HepG2 (cell line): ENCODE results near the gene TCF25. TPM values are rescaled to one million over a fixed set of nuclear protein-coding genes. Genes with fewer than 3 reads are reported as not detected.
A peak's percentile ranks its signal among the peaks of the same experiment; 100 is the strongest.

ENCODE experiments used
- AGO1 ChIP-seq: fragments of 200-400 bp; formaldehyde crosslinking; IDR thresholded peaks from 2 replicates; pipeline ENCODE4 v1.6.1; 2017; ENCODE audit warnings: mild to moderate bottlenecking, low read depth, low read length, moderate library complexity; ENCODE audit not compliant: poor library complexity, severe bottlenecking
- ATRX ChIP-seq: sonication (generic); formaldehyde crosslinking; IDR thresholded peaks from 2 replicates; pipeline ENCODE4 v1.4.0; 2020; ENCODE audit warnings: missing genetic modification reagents, borderline replicate concordance
- BHLHE40 ChIP-seq: IDR thresholded peaks from 2 replicates; pipeline ENCODE4 v1.6.1; 2011; ENCODE audit warnings: low read length, improper control_type of control experiment
- MEIS2 ChIP-seq: sonication (generic); formaldehyde crosslinking; IDR thresholded peaks from 2 replicates; pipeline ENCODE4 v1.9.0; 2021; ENCODE audit warnings: mild to moderate bottlenecking, missing genetic modification reagents
- NCOA1 ChIP-seq: sonication (generic); formaldehyde crosslinking; IDR thresholded peaks from 2 replicates; pipeline ENCODE4 v1.9.0; 2021; ENCODE audit warnings: missing genetic modification reagents
- NCOA2 ChIP-seq: sonication (generic); formaldehyde crosslinking; IDR thresholded peaks from 2 replicates; pipeline ENCODE4 v1.8.0; 2022; ENCODE audit warnings: inconsistent platforms
- PBX2 ChIP-seq: IDR thresholded peaks from 2 replicates; pipeline ENCODE4 v1.6.1; 2016; ENCODE audit warnings: control low read depth
- RBFOX2 ChIP-seq: fragments of 200-400 bp; formaldehyde crosslinking; IDR thresholded peaks from 2 replicates; pipeline ENCODE4 v1.6.1; 2017; ENCODE audit warnings: low read depth, mild to moderate bottlenecking, low read length
- SALL2 ChIP-seq: sonication (generic); formaldehyde crosslinking; IDR thresholded peaks from 2 replicates; pipeline ENCODE4 v1.8.1; 2023; ENCODE audit warnings: mild to moderate bottlenecking, missing genetic modification reagents, inconsistent platforms
- SIX1 ChIP-seq: sonication (generic); formaldehyde crosslinking; IDR thresholded peaks from 2 replicates; pipeline ENCODE4 v1.4.0; 2020; ENCODE audit warnings: missing genetic modification reagents, borderline replicate concordance
- TCF7L2 ChIP-seq: IDR thresholded peaks from 2 replicates; pipeline ENCODE4 v1.6.1; 2011; ENCODE audit warnings: mild to moderate bottlenecking, low read depth, low read length, moderate library complexity
- ZBTB8A ChIP-seq: sonication (generic); formaldehyde crosslinking; IDR thresholded peaks from 2 replicates; pipeline ENCODE4 v1.4.0; 2020; ENCODE audit warnings: mild to moderate bottlenecking, low read depth, missing genetic modification reagents, borderline replicate concordance
- ZNF281 ChIP-seq: sonication (generic); formaldehyde crosslinking; IDR thresholded peaks from 2 replicates; pipeline ENCODE4 v1.4.0; 2020; ENCODE audit warnings: missing genetic modification reagents, borderline replicate concordance
- ZNF33B ChIP-seq: sonication (generic); formaldehyde crosslinking; IDR thresholded peaks from 2 replicates; pipeline ENCODE4 v1.5.1; 2020; ENCODE audit warnings: mild to moderate bottlenecking, missing genetic modification reagents
- ZNF431 ChIP-seq: sonication (generic); formaldehyde crosslinking; IDR thresholded peaks from 2 replicates; pipeline ENCODE4 v1.9.0; 2022; ENCODE audit warnings: missing genetic modification reagents, low read depth, mild to moderate bottlenecking, borderline replicate concordance
- ZNF547 ChIP-seq: sonication (generic); formaldehyde crosslinking; IDR thresholded peaks from 2 replicates; pipeline ENCODE4 v1.5.1; 2020; ENCODE audit warnings: mild to moderate bottlenecking, missing genetic modification reagents
- ZNF672 ChIP-seq: sonication (generic); formaldehyde crosslinking; IDR thresholded peaks from 2 replicates; pipeline ENCODE4 v1.8.1; 2022; ENCODE audit warnings: missing genetic modification reagents
- ZNF678 ChIP-seq: sonication (generic); formaldehyde crosslinking; IDR thresholded peaks from 2 replicates; pipeline ENCODE4 v1.4.0; 2020; ENCODE audit warnings: mild to moderate bottlenecking, missing genetic modification reagents
- ZNF747 ChIP-seq: sonication (generic); formaldehyde crosslinking; IDR thresholded peaks from 2 replicates; pipeline ENCODE4 v1.8.1; 2023; ENCODE audit warnings: missing genetic modification reagents, mild to moderate bottlenecking, borderline replicate concordance
- ZNF75D ChIP-seq: sonication (generic); formaldehyde crosslinking; IDR thresholded peaks from 2 replicates; pipeline ENCODE4 v1.8.1; 2023; ENCODE audit warnings: missing genetic modification reagents, mild to moderate bottlenecking, borderline replicate concordance
- polyA plus RNA-seq, 8 experiments: library from polyadenylated mRNA; depleted of rRNA in 3 of 8; stranded (reverse) in 7 of 8; unstranded in 1 of 8; fragments of >200 nt; fragmentation: Illumina TruSeq in 4 of 8; extraction: Trizol in 4 of 8; gene quantifications; 2 replicates each; pipeline versions ENCODE4 v1.2.1 to v1.2.3, GENCODE V29; 2011 to 2016; ENCODE audit warnings: low read depth in 4 of 8, missing spikeins in 1 of 8, mixed read lengths in 1 of 8; ENCODE audit not compliant: insufficient read depth in 1 of 8
- total RNA-seq, 5 experiments: library from RNA; depleted of rRNA; stranded (reverse); fragments of >200 nt; fragmentation: Illumina TruSeq; extraction: Trizol; gene quantifications; 2 replicates each; pipeline ENCODE4 v1.2.3, GENCODE V29; 2016; ENCODE audit warnings: low read depth in 1 of 5
- TF ChIP-seq, protein P1 (sequence below): sonication (generic); formaldehyde crosslinking; IDR thresholded peaks from 2 replicates; pipeline ENCODE4 v1.4.0; 2020; ENCODE audit warnings: mild to moderate bottlenecking, missing genetic modification reagents
- TF ChIP-seq, protein P2 (sequence below): sonication (generic); formaldehyde crosslinking; IDR thresholded peaks from 2 replicates; pipeline ENCODE4 v1.4.0; 2020; ENCODE audit warnings: missing genetic modification reagents

Gene TCF25
- total and polyA plus RNA-seq, 2 of the 13 experiments (the other 11 are each of a cell fraction or from before 2014, with no cell fraction given), result 138 to 206 TPM

DNA sequence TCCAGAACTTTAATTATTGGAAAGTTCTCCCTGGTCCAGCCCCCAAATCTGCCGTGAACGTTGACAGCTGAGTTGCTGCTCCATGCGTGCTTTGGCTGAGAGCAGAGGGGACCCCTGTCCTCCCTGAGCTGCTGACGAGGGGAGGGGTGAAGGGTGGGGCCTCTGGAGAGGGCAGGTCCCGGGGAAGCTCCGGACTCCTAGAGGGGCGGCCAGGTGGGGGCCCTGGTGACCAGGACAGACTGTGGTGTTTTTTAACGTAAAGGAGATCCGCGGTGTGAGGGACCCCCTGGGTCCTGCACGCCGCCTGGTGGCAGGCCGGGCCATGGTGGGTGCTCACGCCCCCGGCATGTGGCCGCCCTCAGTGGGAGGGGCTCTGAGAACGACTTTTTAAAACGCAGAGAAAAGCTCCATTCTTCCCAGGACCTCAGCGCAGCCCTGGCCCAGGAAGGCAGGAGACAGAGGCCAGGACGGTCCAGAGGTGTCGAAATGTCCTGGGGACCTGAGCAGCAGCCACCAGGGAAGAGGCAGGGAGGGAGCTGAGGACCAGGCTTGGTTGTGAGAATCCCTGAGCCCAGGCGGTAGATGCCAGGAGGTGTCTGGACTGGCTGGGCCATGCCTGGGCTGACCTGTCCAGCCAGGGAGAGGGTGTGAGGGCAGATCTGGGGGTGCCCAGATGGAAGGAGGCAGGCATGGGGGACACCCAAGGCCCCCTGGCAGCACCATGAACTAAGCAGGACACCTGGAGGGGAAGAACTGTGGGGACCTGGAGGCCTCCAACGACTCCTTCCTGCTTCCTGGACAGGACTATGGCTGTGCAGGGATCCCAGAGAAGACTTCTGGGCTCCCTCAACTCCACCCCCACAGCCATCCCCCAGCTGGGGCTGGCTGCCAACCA lies 45.3 kb downstream of the TCF25 start, which contains the start of gene MC1R (continued):
- TF ChIP-seq AGO1 (no peak), ZNF75D (CRISPR knock-in tag) (no peak), ZNF678 (CRISPR knock-in tag) (no peak), RBFOX2 (no peak), SIX1 (CRISPR knock-in tag) (no peak), MEIS2 (CRISPR knock-in tag) (peak; percentile 72; the same call in 1 of the 2 replicates), ZNF33B (no peak), BHLHE40 (peak; percentile 64), ZNF747 (peak; percentile 20; the same call in 1 of the 2 replicates), ZNF281 (CRISPR knock-in tag) (no peak), ZNF547 (CRISPR knock-in tag) (no peak), ZNF431 (CRISPR knock-in tag) (no peak), ATRX (CRISPR knock-in tag) (no peak; the same call in 1 of the 2 replicates), SALL2 (CRISPR knock-in tag) (peak; percentile 29; the same call in 1 of the 2 replicates), ZBTB8A (no peak), NCOA1 (no peak), PBX2 (no peak), NCOA2 (peak; percentile 48), ZNF672 (CRISPR knock-in tag) (peak; percentile 45), TCF7L2 (no peak)
- TF ChIP-seq, protein P1, sequence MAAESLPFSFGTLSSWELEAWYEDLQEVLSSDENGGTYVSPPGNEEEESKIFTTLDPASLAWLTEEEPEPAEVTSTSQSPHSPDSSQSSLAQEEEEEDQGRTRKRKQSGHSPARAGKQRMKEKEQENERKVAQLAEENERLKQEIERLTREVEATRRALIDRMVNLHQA (CRISPR knock-in tag), result peak; percentile 50; the same call in 1 of the 2 replicates
- TF ChIP-seq, protein P2, sequence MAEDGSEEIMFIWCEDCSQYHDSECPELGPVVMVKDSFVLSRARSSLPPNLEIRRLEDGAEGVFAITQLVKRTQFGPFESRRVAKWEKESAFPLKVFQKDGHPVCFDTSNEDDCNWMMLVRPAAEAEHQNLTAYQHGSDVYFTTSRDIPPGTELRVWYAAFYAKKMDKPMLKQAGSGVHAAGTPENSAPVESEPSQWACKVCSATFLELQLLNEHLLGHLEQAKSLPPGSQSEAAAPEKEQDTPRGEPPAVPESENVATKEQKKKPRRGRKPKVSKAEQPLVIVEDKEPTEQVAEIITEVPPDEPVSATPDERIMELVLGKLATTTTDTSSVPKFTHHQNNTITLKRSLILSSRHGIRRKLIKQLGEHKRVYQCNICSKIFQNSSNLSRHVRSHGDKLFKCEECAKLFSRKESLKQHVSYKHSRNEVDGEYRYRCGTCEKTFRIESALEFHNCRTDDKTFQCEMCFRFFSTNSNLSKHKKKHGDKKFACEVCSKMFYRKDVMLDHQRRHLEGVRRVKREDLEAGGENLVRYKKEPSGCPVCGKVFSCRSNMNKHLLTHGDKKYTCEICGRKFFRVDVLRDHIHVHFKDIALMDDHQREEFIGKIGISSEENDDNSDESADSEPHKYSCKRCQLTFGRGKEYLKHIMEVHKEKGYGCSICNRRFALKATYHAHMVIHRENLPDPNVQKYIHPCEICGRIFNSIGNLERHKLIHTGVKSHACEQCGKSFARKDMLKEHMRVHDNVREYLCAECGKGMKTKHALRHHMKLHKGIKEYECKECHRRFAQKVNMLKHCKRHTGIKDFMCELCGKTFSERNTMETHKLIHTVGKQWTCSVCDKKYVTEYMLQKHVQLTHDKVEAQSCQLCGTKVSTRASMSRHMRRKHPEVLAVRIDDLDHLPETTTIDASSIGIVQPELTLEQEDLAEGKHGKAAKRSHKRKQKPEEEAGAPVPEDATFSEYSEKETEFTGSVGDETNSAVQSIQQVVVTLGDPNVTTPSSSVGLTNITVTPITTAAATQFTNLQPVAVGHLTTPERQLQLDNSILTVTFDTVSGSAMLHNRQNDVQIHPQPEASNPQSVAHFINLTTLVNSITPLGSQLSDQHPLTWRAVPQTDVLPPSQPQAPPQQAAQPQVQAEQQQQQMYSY (CRISPR knock-in tag), result 0 out of 2 replicates have a peak, but pooled peaks have one; percentile 19
